Keratinocyte (primary cell): ENCODE results near the gene FAM107B. TPM values are rescaled to one million over a fixed set of nuclear protein-coding genes. Genes with fewer than 3 reads are reported as not detected.

ENCODE experiments used
- DNase-seq: peaks from one replicate; pipeline ENCODE4 v3.0.0-alpha.2; 2011; ENCODE audit warnings: low read depth, missing footprints, low spot score
- FAIRE-seq: peaks from 2 replicates; lab custom pipeline; 2011; peaks lifted over from hg19 to GRCh38; lab: Jason Lieb, UNC
- H2AFZ ChIP-seq: 2 replicates; pipeline ENCODE4 v1.6.0; 2012; ENCODE audit warnings: low read length, control low read depth, inconsistent platforms; ENCODE audit not compliant: control insufficient read depth
- H3K27ac ChIP-seq: 2 replicates; pipeline ENCODE4 v1.5.1; 2011; ENCODE audit warnings: low read length; ENCODE audit not compliant: control insufficient read depth, insufficient read depth
- H3K27me3 ChIP-seq: 3 replicates; pipeline ENCODE4 v1.6.0; 2011; ENCODE audit warnings: low read length; ENCODE audit not compliant: control insufficient read depth, insufficient read depth; ENCODE audit errors: extremely low read depth
- H3K36me3 ChIP-seq, 2 experiments: 2 replicates in 1 of 2; 3 replicates in 1 of 2; pipeline ENCODE4 v1.5.1; 2011; ENCODE audit warnings: low read length in 2 of 2, mild to moderate bottlenecking in 1 of 2; ENCODE audit not compliant: control insufficient read depth in 2 of 2, insufficient read depth in 2 of 2; ENCODE audit errors: extremely low read depth in 1 of 2
- H3K4me1 ChIP-seq: 3 replicates; pipeline ENCODE4 v1.5.1; 2011; ENCODE audit warnings: low read length; ENCODE audit not compliant: control insufficient read depth, insufficient read depth; ENCODE audit errors: extremely low read depth
- H3K4me2 ChIP-seq: 3 replicates; pipeline ENCODE4 v1.6.0; 2011; ENCODE audit warnings: low read depth, low read length; ENCODE audit not compliant: control insufficient read depth, insufficient read depth; ENCODE audit errors: extremely low read depth
- H3K4me3 ChIP-seq, 3 experiments: fragments of 200-600 bp in 1 of 3; sonication (generic) in 1 of 3; 2 replicates in 2 of 3; 3 replicates in 1 of 3; pipeline ENCODE4 v1.5.1; 2011 to 2016; ENCODE audit warnings: low read length in 3 of 3, mild to moderate bottlenecking in 3 of 3, control low read depth in 2 of 3, inconsistent platforms in 1 of 3, low read depth in 1 of 3, mixed read lengths in 1 of 3, mixed run types in 1 of 3, moderate library complexity in 1 of 3; ENCODE audit not compliant: control insufficient read depth in 2 of 3, insufficient read depth in 2 of 3; ENCODE audit errors: extremely low read depth in 1 of 3
- H3K79me2 ChIP-seq: 2 replicates; pipeline ENCODE4 v1.6.0; 2012; ENCODE audit warnings: low read length; ENCODE audit not compliant: control insufficient read depth, insufficient read depth
- H3K9ac ChIP-seq: 3 replicates; pipeline ENCODE4 v1.6.0; 2011; ENCODE audit warnings: low read length; ENCODE audit not compliant: control insufficient read depth, insufficient read depth; ENCODE audit errors: extremely low read depth
- H3K9me1 ChIP-seq: 3 replicates; pipeline ENCODE4 v1.6.0; 2011; ENCODE audit warnings: low read length; ENCODE audit not compliant: control insufficient read depth, insufficient read depth; ENCODE audit errors: extremely low read depth
- H3K9me3 ChIP-seq: 2 replicates; pipeline ENCODE4 v1.5.1; 2012; ENCODE audit warnings: low read depth, low read length; ENCODE audit not compliant: control insufficient read depth
- H4K20me1 ChIP-seq: 3 replicates; pipeline ENCODE4 v1.6.0; 2011; ENCODE audit warnings: low read length; ENCODE audit not compliant: control insufficient read depth, insufficient read depth; ENCODE audit errors: extremely low read depth
- CTCF ChIP-seq, 3 experiments: IDR thresholded peaks in 1 of 3; conservative IDR thresholded peaks in 1 of 3; optimal IDR thresholded peaks in 1 of 3; 2 replicates in 2 of 3; 3 replicates in 1 of 3; pipeline versions ENCODE3 to v1.5.1; 2011; ENCODE audit warnings: low read length in 3 of 3, mild to moderate bottlenecking in 3 of 3, moderate library complexity in 2 of 3, control low read depth in 1 of 3, inconsistent platforms in 1 of 3; ENCODE audit not compliant: insufficient read depth in 2 of 3; ENCODE audit errors: extremely low read depth in 1 of 3
- EZH2 ChIP-seq: IDR thresholded peaks from one replicate; pipeline ENCODE4 v1.6.1; 2012; ENCODE audit warnings: inconsistent platforms, mild to moderate bottlenecking, low read length, moderate library complexity
- dilution Hi-C: fragments of 300-500 bp; cut with MboI; formaldehyde crosslinking; loops from one replicate; pipeline ENCODE4 v1.7.0; 2020; ENCODE audit warnings: low sequenced_read_pairs; ENCODE audit not compliant: extremely low pct_ligation_motif_present
- polyA plus RNA-seq, 5 experiments: library from polyadenylated mRNA; depleted of rRNA in 3 of 5; stranded (reverse) in 3 of 5; stranded (forward) in 1 of 5; unstranded in 1 of 5; fragments of >200 nt; gene quantifications; 1 replicate in 1 of 5; 2 replicates in 3 of 5; 3 replicates in 1 of 5; pipeline versions ENCODE4 v1.2.1 to v1.2.3, GENCODE V29; 2011 to 2012; ENCODE audit warnings: missing spikeins in 2 of 5, low read depth in 1 of 5, low replicate concordance in 1 of 5

The FAM107B gene
- polyA plus RNA-seq, 1 donor (not counting 4 experiments of a cell fraction or from before 2014, with no cell fraction given), result 8.7 TPM

- no peak overlapping the region for H3K4me2 ChIP-seq
- no peaks in the 10 kb centered on the region for H3K9me1 ChIP-seq
- H3K36me3 ChIP-seq, result no peaks in the 10 kb centered on the region
- dilution Hi-C loops, result no loop called here
- H3K4me3 ChIP-seq, result no peak overlapping the region
- H3K9me3 ChIP-seq, result no peaks in the 10 kb centered on the region
- FAIRE-seq (no peak), DNase-seq (no peak)
- no peaks in the 10 kb centered on the region for H4K20me1 ChIP-seq
- no peak for TF ChIP-seq CTCF (optimal IDR thresholded peaks at IDR 0.05 in 1 of 3, IDR thresholded peaks at IDR 0.05 in 1 of 3, conservative IDR thresholded peaks at IDR 0.05 in 1 of 3; ENCODE audit: extremely low read depth in 1 of 3, insufficient read depth in 2 of 3, low read length in 3 of 3)
- no peak for TF ChIP-seq EZH2
- H3K9ac ChIP-seq, result no peak overlapping the region
- H3K27ac ChIP-seq, result no peak overlapping the region
- no peaks in the 10 kb centered on the region for H3K4me1 ChIP-seq
- no peaks in the 10 kb centered on the region for H3K27me3 ChIP-seq
- no peak overlapping the region for H2AFZ ChIP-seq
- no peaks in the 10 kb centered on the region for H3K79me2 ChIP-seq
Measured at GRCh38 chr10:14697281-14697680, 77.4 kb downstream of the FAM107B start.

DNA sequence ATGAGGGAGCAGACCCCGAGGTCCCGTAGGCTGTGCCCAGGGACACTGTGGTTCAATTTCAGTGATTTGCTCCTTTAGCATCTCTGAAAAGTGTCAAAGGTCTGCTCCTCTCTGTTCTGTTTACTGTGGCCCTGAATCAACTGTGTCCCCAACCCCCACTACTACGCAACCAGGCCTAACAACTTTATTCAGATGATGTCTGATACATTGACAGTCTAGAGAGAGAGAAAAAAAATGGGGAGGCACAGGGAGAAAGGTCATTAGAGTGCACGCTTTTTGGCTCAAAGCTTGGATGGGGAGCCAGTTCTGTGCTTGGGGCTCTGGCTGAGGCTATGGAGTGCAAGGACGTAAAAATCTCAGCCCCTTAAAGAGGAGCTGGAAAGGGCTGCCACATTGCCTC is 77.9 kb downstream of the FAM107B start:
- no peak for TF ChIP-seq CTCF (optimal IDR thresholded peaks at IDR 0.05 in 1 of 3, IDR thresholded peaks at IDR 0.05 in 1 of 3, conservative IDR thresholded peaks at IDR 0.05 in 1 of 3; ENCODE audit: extremely low read depth in 1 of 3, insufficient read depth in 2 of 3, low read length in 3 of 3)
- TF ChIP-seq EZH2, result no peak
- Histone ChIP-seq H3K9me1 (no peaks in the 10 kb centered on the region), H3K4me3 (no peak overlapping the region), H3K36me3 (no peaks in the 10 kb centered on the region), H3K27me3 (no peaks in the 10 kb centered on the region), H4K20me1 (no peaks in the 10 kb centered on the region), H3K27ac (no peak overlapping the region), H3K4me1 (no peaks in the 10 kb centered on the region), H3K9ac (no peak overlapping the region), H3K9me3 (no peaks in the 10 kb centered on the region), H3K79me2 (no peaks in the 10 kb centered on the region), H3K4me2 (no peak overlapping the region), H2AFZ (no peak overlapping the region)
- no peak for DNase-seq
- dilution Hi-C loops, result no loop called here
- no peak for FAIRE-seq
